NCI-H2107 treated with DMSO at 0.1 percent for 48 hours (cell line): ENCODE measurements around the gene GPR137B.
"Not testable (repeated sequence)": the region's sequence is repeated elsewhere in the genome, so short reads cannot be mapped to it uniquely, and the experiment has no call there.

Experiments used
- DNase-seq: peaks from one replicate; lab custom pipeline; 2025; ENCODE audit not compliant: unreplicated experiment; lab: John Stamatoyannopoulos, UW

Gene GPR137B

DNA sequence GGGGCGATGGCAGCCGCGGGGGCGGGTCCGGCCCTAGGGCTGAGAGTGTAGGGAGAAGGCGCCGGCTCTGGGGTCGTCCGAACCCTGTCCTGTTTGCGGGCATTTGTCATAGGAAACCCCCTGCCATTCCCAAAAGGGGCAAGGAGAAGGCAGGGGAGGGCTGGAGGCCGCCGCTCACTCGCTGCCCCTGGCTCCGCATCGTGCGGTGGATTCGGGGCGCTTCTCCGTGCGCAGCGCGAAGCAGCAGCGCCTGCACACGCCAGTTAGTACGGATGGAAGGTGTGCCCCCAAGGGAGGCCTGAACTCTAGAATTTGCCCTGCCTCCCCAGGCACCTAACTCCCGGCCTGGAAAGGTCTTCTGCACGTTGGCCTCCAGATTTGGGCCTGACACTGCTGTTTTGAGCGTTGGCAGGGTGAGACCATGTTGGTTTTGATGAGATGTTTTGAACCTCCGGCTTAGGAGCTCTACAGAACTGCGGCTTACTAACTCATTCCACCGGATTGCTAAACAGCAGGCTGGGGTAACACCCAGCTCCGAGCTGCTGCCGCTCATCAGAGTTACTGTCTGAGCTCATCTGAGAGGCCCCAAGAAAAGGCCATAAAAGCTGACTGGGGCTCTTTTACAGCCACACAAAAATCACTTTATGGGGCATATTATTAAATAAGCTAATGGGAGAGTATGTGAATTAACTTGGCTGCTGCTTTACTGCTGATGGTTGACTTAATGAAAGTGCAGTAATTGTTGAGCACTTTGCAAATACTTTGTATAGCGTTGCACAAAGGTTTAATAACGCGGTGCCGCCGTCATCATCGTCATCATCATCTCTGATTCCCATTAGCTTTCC, 987 bp downstream of the GPR137B start:
- no peak for DNase-seq

GRCh38 chr1:236144033-236144432, 1.7 kb downstream of the GPR137B start:
- no peak for DNase-seq

- DNase-seq: no peak
These were observed 2.3 kb downstream of the GPR137B start for GRCh38 chr1:236144446-236145150.

DNA sequence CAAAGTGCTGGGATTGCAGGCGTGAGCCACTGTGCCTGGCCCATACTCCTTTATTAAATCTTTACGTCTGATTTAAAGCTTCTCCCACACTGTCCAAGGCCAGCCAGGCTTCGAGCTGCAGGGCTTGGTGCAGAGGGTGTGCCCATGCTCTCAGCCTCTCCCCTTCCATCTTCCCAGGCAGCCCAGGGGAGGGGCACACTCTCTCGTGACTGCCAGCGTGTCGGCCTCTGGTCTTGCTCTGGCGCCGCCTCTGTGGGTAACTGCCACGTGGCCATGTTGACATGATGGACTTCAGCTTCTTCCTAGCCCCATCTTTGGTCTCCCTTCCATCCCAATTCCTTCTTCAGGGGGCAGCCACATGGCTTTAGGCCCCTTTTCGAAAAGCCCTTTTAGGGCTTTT, 4.7 kb downstream of the GPR137B start:
- no peak for DNase-seq

DNA sequence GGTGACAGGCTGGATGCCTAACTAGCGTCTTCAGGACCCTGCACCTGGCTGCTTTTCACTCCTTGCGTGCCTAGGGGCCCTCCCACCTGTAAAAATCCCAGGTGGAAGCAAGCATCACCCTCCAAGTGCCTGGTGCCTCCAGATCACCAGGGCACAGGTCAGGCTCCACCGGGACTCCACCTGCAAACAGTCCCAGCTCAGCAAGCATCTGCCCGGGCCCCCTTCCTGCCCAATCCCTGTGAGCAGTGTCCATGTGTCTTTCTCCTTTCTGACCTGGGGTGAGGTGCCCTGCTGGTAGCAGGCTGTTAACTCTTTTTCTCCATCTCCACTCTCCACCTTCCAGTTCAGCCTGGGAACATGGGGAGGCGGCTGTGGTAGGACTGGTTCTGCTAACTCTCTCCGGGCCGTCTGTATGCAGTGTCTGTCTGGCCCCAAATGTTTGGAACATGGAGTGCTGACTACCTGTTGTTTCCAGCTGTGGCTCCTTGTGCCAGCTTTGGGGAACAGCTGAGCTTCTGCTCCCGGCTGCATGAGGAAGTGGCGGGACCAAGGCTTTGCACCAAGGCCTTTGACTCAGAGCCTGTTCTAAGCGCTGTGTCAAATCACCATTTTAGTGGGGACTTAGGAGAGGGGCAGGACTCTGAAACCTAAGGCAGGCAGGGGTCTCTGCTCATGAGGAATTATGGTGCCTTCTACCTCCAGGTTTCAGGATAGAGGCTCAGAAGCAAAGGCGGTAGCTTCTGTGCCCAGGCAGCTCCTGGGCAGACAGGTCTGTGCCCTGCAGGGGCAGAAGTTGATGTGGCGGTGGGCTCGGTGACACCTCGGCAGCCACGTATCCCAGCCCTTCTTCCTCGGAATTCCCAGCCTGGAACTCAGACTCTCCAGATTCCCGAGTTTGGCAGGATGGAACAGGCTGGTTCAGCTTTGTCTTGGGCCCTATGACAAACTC, 5.5 kb downstream of the GPR137B start:
- no peak for DNase-seq

DNA sequence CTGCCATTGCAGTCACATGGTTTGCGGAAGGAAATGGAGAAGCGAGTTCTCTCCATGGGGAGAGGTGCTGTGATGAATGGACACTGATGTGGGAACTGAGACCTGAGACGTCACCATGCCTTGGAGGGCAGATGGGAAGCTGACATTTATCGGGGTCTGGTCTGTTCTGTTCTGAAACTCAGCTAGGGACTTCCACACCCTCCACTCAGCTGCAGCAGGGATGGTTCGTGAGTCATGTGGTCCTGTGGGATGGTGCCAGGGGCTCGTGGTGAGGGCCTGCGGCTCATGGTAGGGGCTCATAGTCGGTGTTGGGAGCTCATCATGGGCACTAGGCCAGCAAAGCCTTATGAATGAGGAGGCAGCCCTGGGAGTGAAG, 6.1 kb downstream of the GPR137B start:
- DNase-seq: no peak

DNA sequence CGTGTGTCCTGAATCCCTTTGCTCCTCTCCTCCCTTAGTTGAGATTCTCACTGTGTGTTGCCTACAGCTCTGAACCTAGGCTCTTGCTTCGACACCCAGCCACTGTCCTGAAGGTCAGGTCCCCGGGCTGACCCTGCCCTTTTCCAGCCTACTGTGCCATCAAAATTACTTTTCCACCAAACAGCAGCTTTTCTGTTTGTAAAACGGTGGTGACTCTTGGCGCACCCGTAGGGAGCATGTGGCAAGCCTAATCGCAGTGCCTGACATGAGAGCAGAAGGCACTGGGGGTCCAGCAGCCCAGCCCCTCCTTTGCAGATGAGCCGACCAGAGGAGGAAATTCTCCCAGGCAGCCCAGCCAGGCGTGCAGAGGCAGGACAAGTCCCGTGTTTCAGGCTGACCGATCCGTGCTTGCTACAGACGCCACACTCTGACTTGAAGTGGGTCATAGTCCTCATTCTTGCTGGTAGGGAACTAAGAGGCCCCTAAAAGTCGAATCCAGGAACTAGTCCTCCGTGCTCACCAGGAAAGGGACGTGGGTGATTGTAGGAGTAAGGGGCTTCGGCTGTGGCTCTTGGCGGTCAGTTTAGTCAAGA, 6.8 kb downstream of the GPR137B start:
- DNase-seq: no peak

DNA sequence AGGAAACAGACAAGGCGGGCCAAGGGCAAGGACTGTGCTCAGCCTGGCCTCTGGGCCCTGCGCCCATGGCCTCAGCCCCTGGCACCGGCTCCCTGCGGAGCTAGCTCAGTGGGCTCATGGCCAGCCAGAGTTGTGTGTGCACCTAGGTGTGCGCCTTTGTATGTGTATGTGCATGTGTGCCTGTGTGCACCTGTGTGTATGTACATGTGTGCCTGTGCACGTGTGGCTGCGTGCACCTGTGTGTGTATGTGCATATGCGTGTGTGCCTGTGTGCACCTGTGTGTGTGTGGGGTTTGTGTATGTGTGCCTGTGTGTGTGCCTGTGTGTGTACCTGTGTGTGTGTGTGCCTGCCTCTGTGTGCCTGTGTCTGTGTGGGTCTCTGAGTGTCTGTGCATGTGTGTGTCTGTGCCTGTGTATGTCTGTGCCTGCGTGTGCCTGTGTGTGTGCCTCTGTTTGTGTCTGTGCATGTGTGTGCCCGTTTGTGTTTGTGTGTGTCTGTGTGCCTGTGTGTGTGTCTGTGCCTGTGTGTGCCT, 7.4 kb downstream of the GPR137B start:
- no peak for DNase-seq

- DNase-seq: no peak
These were observed 8.1 kb downstream of the GPR137B start for GRCh38 chr1:236150311-236150955.

GRCh38 chr1:236150986-236151385, 8.6 kb downstream of the GPR137B start:
- DNase-seq: no peak

- no peak for DNase-seq
These were observed 9.5 kb downstream of the GPR137B start for GRCh38 chr1:236151739-236152424.

DNA sequence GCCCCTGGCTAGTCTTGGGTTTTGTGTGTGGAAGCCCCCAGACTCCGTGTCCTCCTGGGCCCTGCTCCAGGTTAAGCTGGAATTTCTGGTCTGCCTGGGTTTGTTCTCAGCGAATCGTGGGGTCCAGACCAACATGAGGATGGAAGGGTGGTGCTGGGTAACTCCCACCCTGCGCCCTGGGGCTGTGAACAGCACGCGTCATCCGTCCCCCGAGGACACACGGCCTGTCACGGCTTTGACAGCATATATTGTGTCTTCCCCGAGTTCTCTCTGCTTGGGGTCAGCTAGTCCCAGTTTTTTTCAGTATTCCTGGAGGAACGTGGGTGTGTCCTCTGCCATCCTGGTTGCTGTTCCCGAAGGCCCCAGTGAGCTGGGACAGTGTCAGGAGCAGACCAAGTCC, 11.8 kb downstream of the GPR137B start:
- DNase-seq: no peak

DNA sequence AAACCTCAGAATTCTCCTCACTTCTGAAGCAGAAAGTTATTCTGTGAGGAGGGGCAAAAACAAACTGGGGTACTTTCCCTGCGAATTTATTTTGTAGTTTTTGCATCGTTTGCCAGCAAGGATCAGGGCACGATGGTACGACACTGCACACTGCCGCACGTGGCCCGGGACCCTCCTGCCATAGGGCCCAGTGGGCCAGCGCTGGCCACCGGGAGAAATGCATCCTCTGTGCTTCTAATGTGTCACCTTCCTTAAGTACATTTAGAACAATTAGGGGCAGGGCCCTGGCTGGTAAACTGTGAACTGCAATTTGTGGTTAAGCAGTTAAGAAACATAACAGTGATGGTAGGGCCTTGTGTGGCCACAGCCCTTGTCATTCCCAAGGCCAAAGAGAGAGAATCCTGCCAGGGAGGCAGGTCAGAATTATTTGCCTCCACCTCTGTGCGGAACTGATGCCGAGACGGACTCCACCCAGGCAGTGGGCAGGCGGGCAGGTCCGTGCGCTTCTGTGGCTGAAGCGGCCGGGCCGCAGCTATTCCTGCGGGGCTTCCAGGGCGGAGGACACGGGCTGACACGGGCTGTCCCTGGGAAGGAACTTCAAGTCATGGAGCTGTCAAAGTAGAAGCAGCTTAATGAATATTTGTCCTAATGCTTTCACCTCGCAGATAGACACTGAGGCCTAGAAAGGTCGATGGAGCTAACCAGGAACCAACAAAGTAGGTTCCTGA, 12.5 kb downstream of the GPR137B start:
- no peak for DNase-seq

GRCh38 chr1:236155399-236155767, 13.0 kb downstream of the GPR137B start:
- no peak for DNase-seq

- no peak for DNase-seq
These were observed 13.6 kb downstream of the GPR137B start for GRCh38 chr1:236155841-236156503.

DNA sequence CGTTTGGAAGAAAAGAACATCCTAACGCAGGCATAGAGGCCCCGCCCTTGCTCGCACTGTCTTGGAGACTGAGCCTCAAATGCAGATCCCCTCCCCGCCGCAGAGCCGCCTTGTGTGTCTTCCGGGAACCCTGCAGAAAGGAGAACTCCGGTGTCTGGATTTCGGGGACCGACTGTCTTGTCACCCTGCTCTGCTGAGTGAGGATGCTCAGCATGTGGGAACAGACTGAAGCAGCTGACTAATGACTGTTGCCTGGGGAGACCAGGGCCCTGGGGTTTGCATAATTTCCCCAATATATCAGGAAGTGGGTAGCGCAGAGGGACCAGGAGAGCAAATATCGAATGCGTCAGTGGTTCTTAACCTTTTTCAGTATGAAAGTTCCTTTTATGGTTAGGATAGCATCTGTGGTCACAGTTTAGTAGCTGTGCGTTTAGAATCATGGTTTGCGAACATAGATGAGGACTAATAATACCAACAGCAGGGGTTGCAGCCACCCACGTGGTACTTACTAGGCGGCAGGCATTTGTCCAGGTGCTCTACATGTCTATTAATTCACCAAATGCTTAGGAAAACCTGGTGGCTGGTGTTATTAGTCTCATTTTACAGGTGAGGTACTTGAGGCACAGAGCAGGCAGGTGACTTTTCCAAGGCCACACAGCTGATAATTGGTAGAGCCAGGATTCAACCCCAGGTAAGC, 14.3 kb downstream of the GPR137B start:
- DNase-seq: no peak

DNA sequence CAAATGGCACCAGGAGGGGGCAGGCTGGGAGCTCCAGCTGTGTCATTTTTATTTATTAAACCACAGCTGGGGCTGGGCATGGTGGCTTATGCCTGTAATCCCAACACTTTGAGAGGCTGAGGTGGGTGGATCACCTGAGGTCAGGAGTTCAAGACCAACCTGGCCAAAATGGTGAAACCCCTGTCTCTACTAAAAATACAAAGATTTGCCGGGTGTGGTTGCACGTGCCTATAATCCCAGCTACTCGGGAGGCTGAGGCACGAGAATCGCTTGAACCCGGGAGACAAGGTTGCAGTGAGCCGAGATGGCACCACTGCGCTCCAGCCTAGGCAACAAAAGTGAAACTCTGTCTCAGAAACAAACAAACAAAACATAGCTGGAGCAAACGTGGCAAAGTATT, 15.7 kb downstream of the GPR137B start:
- DNase-seq: not testable (repeated sequence)

DNA sequence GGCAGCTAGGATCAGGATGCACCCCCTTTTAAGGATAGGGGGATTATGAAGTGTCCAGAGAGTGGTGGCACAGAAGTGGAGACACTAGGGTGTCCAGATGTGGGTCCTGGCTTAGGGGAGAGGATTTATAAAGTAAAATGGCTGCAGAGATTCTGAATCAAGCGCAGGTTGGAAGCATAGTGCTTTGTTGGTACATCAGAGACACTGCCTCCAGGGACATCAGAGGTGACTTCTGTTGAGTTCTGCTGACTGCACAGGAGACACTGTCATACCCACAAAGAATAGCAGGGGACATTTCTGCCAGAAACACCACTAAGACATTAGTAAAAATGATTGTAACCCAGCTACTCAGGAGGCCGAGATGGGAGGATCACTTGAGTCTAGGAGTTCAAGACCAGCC, 16.4 kb downstream of the GPR137B start:
- no peak for DNase-seq
